Mesodermal cell (in vitro differentiated cells): ENCODE data around the gene MX2.

Experiments
- H3K27ac ChIP-seq: 2 replicates; pipeline ENCODE4 v1.7.0; 2013; ENCODE audit warnings: mild to moderate bottlenecking, low read depth, low read length, moderate library complexity; ENCODE audit not compliant: severe bottlenecking
- H3K36me3 ChIP-seq: 2 replicates; pipeline ENCODE4 v1.7.1; 2013; ENCODE audit warnings: mild to moderate bottlenecking, low read length, moderate library complexity; ENCODE audit not compliant: control insufficient read depth, insufficient read depth
- H3K4me1 ChIP-seq: one replicate; pipeline ENCODE4 v1.7.1; 2013; ENCODE audit warnings: mild to moderate bottlenecking, low read length; ENCODE audit not compliant: insufficient read depth, control insufficient read depth, poor library complexity, severe bottlenecking
- H3K4me3 ChIP-seq: 2 replicates; pipeline ENCODE4 v1.7.0; 2013; ENCODE audit warnings: low read length, control low read depth, mild to moderate bottlenecking; ENCODE audit not compliant: insufficient read depth, poor library complexity, severe bottlenecking; ENCODE audit errors: extremely low read depth
- H3K9me3 ChIP-seq: 2 replicates; pipeline ENCODE4 v1.7.1; 2013; ENCODE audit warnings: mild to moderate bottlenecking, low read length, moderate library complexity; ENCODE audit not compliant: control insufficient read depth
- WGBS, 2 experiments: methylation state at CpG; one replicate each; pipeline ENCODE4 v1.1.5; 2013; ENCODE audit warnings: missing lambda C conversion rate in 2 of 2; ENCODE audit not compliant: insufficient coverage in 2 of 2; 5-methylcytosine and 5-hydroxymethylcytosine counted together

Gene MX2

DNA sequence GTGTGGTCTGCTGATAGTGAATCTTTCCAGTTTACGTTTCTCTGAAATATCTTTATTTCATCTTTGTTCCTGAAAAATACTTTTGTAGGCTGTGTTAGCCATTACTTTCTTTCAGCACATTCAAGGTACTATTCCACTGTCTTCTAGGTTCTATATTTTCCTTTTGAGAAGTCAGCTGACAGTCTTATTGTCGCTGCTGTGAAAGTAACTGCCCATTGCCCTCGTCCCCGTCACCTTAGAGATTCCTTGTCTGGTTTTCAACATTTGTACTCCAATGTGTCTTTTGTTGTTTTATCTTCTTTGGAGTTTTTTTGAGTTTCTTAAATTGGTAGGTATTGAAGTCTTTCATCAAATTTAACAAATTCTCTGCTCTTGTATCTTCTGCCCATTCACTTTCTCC, 19.8 kb upstream of the MX2 start:
- Histone ChIP-seq H3K4me3 (no peak overlapping the region), H3K9me3 (no peaks in the 10 kb centered on the region), H3K4me1 (no peaks in the 10 kb centered on the region), H3K36me3 (no peaks in the 10 kb centered on the region), H3K27ac (no peak overlapping the region)
- 100% methylated on average over 1 of the region's 4 CpGs; no CpG with 5 or more reads in 1 of the 2 experiments for WGBS, 2 experiments

DNA sequence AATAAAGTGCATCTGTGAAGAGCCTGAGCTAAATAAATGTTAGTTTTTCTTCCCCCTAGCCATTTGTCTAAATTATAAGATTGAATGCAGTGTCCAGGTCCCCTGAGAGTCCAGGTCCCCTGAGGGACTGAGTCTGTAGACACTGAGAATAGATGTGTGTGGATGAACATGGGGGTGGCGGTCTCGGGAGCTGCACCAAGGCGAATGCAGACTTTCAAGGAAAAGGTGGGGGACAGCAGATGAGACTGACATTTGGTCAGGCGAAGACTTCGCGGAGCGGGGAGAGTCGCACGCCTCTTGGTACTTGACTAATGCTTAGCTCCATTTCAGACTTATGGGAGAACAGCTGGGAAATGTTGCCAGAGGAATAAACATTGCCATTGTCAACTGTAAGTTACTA, 17.7 kb upstream of the MX2 start:
- WGBS, 2 experiments = 89 to 93% methylated on average over 7 of the region's 9 CpGs

DNA sequence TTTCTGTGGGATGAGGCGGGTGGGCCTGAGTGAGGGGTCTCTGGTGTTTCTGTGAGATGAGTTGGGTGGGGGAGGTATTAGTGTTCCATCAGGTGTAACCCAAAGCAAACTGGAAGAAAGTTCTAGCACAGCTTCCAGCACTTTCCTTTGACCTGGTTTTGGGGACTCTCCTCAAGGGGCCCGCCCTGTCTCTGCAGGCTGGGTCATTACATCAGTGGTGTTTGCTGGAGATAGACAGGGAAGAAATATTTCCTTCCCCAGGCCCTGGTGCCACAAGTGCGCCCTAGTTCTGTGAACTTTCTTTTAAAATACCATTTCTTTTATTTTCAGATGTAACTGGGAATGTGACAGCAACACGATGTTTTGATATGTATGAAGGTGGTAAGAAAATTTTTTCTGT, 16.5 kb upstream of the MX2 start:
- Histone ChIP-seq H3K27ac (no peak overlapping the region), H3K9me3 (no peaks in the 10 kb centered on the region), H3K4me3 (no peak overlapping the region), H3K36me3 (no peaks in the 10 kb centered on the region), H3K4me1 (no peaks in the 10 kb centered on the region)
- WGBS, 2 experiments = 80% methylated on average over 2 of the region's 4 CpGs; no CpG with 5 or more reads in 1 of the 2 experiments

More for the DNA sequence above, 17.7 kb upstream of the MX2 start:
- H3K27ac ChIP-seq = no peak overlapping the region
- H3K36me3 ChIP-seq = no peaks in the 10 kb centered on the region
- H3K9me3 ChIP-seq = no peaks in the 10 kb centered on the region
- H3K4me3 ChIP-seq = no peak overlapping the region
- no peaks in the 10 kb centered on the region for H3K4me1 ChIP-seq

DNA sequence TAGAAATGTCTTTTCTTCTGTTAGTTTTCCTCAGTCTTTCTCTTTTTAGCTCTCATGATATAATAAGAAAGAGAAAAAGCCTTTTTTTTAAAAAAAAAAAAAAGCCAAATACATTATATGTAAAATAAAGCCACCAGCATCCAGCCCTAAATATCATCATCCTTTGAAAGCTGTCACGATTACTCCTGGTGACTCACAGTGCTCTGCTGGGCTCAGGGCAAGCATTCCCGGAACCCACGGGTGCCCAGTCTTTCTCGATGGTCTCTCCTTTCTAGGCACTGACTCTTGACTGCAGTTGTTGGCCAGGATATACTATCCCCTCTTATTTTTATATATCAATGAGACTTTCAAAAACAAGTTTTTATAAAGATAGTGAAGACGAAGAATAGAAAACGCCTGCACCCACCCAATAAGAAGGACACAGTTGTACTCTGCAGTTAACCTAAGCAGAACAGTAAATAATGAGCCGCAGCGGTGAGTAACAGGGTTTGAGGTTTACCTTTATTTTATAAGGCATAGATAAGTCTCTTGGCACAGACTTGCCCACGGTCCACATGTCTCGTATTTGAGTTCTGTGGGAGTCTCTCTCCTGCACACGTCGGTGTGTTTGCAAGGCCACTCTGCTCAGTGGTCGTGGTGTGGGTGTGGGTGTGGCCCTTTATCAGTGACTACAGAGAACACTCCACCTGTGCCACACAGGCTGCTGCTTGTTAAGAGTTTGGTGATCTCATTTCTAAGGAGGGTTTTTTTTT, 15.7 kb upstream of the MX2 start:
- Histone ChIP-seq H3K27ac (no peak overlapping the region), H3K9me3 (no peaks in the 10 kb centered on the region), H3K36me3 (no peaks in the 10 kb centered on the region), H3K4me1 (no peaks in the 10 kb centered on the region), H3K4me3 (no peak overlapping the region)
- 92 to 93% methylated on average over 6 to 8 of the region's 13 CpGs for WGBS, 2 experiments

DNA sequence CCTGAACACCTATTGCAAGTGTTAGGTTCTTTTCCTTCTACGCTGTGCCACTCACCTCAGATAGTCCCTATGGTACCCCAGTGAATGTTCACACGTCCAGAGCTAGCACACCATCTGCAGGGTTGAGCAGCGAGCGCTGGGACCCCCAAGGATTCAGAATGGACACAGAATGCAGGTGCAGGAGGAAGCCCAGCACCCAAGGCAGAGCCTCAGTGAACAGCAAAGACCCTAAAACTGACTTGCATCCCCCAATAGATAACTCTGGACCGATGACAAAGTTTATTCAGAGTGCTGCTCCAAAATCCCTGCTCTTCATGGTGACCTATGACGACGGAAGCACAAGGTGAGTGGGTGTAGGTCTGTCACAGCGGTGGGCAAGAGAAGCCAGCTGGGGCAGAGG, 15.1 kb upstream of the MX2 start:
- no peaks in the 10 kb centered on the region for H3K4me1 ChIP-seq
- H3K9me3 ChIP-seq = no peaks in the 10 kb centered on the region
- H3K27ac ChIP-seq = no peak overlapping the region
- 89 to 90% methylated on average over 5 to 6 of the region's 8 CpGs for WGBS, 2 experiments
- no peaks in the 10 kb centered on the region for H3K36me3 ChIP-seq
- H3K4me3 ChIP-seq = no peak overlapping the region

DNA sequence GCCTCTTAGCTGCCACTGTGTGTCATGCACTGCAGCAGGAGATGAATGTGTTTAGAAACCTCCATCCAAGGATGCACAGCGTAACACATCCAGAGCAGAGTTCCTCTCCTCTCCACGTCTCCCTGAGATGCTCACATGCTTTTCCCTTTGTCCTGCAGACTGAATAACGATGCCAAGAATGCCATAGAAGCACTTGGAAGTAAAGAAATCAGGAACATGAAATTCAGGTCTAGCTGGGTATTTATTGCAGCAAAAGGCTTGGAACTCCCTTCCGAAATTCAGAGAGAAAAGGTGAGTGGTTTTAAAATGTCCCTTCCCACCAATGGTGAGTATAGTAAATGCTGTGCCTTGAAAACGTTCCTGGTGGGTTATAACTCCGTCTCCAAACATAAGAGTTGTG, 13.4 kb upstream of the MX2 start:
- WGBS, 2 experiments = 85 to 100% methylated on average over 3 to 4 of the region's 6 CpGs
- no peaks in the 10 kb centered on the region for H3K9me3 ChIP-seq
- no peaks in the 10 kb centered on the region for H3K36me3 ChIP-seq
- no peak overlapping the region for H3K27ac ChIP-seq
- no peaks in the 10 kb centered on the region for H3K4me1 ChIP-seq
- H3K4me3 ChIP-seq = no peak overlapping the region

DNA sequence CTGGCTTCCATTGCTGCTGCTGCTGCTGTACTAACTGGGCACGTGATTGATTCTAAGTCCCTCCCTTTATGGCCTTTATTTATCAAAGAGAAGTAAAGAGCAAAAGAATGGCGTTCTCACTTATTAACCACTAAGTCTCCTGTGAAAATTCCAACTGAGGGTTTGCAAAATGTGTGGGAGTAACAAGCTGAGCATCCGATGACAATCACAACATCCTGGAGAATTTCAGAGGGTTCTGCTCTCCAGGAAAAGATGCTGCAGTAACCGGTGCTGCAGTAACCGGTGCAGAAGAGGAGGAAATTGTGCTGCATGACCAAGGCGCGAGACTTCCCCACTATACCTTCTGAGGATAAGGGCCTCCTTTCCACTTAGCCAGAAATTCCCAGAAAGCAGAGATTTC, 12.7 kb upstream of the MX2 start:
- Histone ChIP-seq H3K4me1 (no peaks in the 10 kb centered on the region), H3K9me3 (no peaks in the 10 kb centered on the region), H3K36me3 (no peaks in the 10 kb centered on the region), H3K27ac (no peak overlapping the region), H3K4me3 (no peak overlapping the region)
- 88 to 95% methylated on average over 5 of the region's 7 CpGs for WGBS, 2 experiments

DNA sequence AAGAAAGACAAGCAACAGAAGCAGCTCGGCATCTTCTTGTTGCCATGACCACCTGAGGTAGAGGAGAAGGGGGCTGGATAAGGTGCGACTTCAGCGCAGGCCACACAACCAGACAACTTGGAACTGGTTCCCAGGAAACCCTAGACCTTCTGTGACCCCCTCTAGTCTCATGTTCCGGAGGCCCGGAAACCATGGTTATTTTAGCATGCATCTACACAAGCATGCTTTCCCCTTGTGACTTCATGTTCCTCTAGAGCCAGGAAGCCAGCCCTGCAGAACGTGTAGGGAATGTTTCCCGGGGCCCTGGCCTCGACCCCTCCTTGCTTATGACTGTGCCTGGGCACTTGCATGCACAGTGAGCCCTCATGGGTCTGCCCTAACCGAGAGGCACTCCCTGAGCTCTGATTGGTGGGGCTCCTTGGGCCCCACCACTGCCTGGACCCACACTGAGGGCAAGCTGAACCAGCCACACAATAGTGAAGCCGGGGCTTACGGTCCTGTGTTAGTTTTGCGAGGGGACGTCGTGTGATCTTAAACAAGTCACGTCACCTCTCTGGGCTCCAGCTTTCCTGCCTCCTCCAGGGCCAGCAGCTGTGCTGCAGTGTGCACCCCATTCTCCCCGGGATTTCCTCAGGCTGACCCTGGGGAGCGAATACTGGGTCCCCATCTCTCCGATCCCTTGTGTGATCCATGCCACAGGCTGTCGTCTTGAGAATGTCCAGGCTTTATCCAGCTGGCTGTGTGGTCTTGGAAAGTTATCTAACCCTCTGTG, 12.0 kb upstream of the MX2 start:
- Histone ChIP-seq H3K27ac (no peak overlapping the region), H3K36me3 (no peaks in the 10 kb centered on the region), H3K9me3 (no peaks in the 10 kb centered on the region), H3K4me3 (no peak overlapping the region), H3K4me1 (no peaks in the 10 kb centered on the region)
- 88 to 95% methylated on average over 17 to 18 of the region's 19 CpGs for WGBS, 2 experiments

DNA sequence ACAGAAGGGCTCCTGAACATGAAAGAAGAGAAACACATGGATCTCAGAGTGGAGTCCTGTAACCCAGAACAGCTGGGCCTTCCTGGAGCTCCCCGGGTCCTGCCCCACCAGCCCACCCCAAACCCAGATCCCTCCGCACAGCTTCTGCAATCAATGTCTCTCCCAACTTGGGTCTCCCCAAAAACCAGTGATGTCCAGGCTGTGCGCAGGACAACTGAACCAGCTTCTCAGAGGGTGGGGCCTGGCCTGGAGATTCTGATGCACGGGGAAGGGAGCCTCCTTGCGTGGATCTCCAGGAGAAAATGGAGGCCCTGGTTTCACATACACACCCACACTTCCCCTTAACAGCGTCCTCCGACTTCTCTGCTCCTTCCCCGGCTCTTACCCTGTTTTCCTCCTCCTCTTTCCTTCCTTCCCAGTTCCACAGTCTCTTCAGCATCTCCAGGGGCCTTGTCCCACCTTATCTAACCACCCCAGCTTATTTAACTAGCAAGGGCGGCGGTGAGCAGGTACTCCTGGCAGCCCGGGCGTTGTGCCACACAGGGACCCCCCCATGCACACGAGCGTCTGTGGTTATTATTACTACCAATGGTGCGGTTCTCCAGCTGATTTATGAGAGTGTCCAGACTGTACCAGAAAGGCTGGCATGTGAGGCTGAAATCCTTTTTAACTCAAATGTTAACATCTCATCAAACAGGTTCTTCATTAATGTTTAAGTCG, 11.2 kb upstream of the MX2 start:
- H3K4me3 ChIP-seq = no peak overlapping the region

DNA sequence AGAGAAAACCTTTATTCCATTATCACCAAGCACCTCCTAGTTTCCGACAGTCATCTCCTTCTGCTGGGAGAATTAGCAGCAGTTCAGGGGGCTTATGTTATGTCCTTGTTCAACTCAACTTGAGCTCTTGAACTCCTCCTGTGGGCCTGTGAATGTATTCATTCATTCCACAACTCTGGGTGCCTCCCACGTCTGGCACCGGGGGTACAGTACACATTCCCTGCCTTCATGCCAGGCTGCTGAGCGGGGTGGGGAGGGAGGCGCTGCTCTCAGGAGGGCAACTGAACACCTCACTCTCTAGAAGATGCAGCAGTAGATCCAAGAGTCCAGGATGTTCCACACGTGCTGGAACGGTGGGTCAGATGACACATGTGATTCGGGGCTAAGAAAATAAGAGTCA, 4.3 kb upstream of the MX2 start:
- H3K4me1 ChIP-seq = no peaks in the 10 kb centered on the region
- WGBS, 2 experiments = 80 to 83% methylated on average over 5 to 6 of the region's 8 CpGs
- H3K9me3 ChIP-seq = no peaks in the 10 kb centered on the region
- no peak overlapping the region for H3K4me3 ChIP-seq
- H3K36me3 ChIP-seq = no peaks in the 10 kb centered on the region
- no peak overlapping the region for H3K27ac ChIP-seq

More for the DNA sequence above, 11.2 kb upstream of the MX2 start:
- Histone ChIP-seq H3K4me1 (no peaks in the 10 kb centered on the region), H3K27ac (no peak overlapping the region), H3K9me3 (no peaks in the 10 kb centered on the region), H3K36me3 (no peaks in the 10 kb centered on the region)
- 86 to 95% methylated on average over 12 to 15 of the region's 16 CpGs for WGBS, 2 experiments
